ENCODE data around the gene C2CD5.

C2CD5 gene

GRCh38 chr12:22544038-22544979 is at the start of gene C2CD5:
TSS of gene C2CD5 (minus strand) at chr12:22544542. CDS start at chr12:22544150, 392 bp downstream.
- peak; percentile 94 for DNase-seq (ENCODE audit: extremely low read depth, low read depth)
- peak; percentile 43 for TF ChIP-seq CTCF (IDR thresholded peaks at IDR 0.05; ENCODE audit: low read depth, low read length)

- no peak for DNase-seq (ENCODE audit: extremely low read depth, low read depth)
Measured at GRCh38 chr12:22593864-22594263, 49.5 kb upstream of the C2CD5 start.

GRCh38 chr12:22588817-22589216 is 44.5 kb upstream of the C2CD5 start:
- DNase-seq (ENCODE audit: extremely low read depth, low read depth): no peak
- TF ChIP-seq CTCF (IDR thresholded peaks at IDR 0.05; ENCODE audit: low read depth, low read length): no peak

More at GRCh38 chr12:22593864-22594263, 49.5 kb upstream of the C2CD5 start:
- no peak for TF ChIP-seq CTCF (IDR thresholded peaks at IDR 0.05; ENCODE audit: low read depth, low read length)

GRCh38 chr12:22578328-22578727 is 34.0 kb upstream of the C2CD5 start:
- no peak for DNase-seq (ENCODE audit: extremely low read depth, low read depth)
- no peak for TF ChIP-seq CTCF (IDR thresholded peaks at IDR 0.05; ENCODE audit: low read depth, low read length)

GRCh38 chr12:22577667-22578066 is 33.3 kb upstream of the C2CD5 start:
- no peak for TF ChIP-seq CTCF (IDR thresholded peaks at IDR 0.05; ENCODE audit: low read depth, low read length)

GRCh38 chr12:22576473-22576872 is 32.1 kb upstream of the C2CD5 start:
- TF ChIP-seq CTCF (IDR thresholded peaks at IDR 0.05; ENCODE audit: low read depth, low read length): no peak
- DNase-seq (ENCODE audit: extremely low read depth, low read depth): no peak

More at GRCh38 chr12:22577667-22578066, 33.3 kb upstream of the C2CD5 start:
- DNase-seq (ENCODE audit: extremely low read depth, low read depth): no peak

- DNase-seq (ENCODE audit: extremely low read depth, low read depth): no peak
- TF ChIP-seq CTCF (IDR thresholded peaks at IDR 0.05; ENCODE audit: low read depth, low read length): no peak
Measured at GRCh38 chr12:22576065-22576464, 31.7 kb upstream of the C2CD5 start.
